Measurements from ENCODE around the gene SPART.
"Not testable (repeated sequence)": the region's sequence is repeated elsewhere in the genome, so short reads cannot be mapped to it uniquely, and the experiment has no call there.

The SPART gene

GRCh38 chr13:36310417-36311108 lies 35.6 kb downstream of the SPART start:
- DNase-seq, result no peak

- DNase-seq, result no peak
These were observed 43.9 kb downstream of the SPART start for GRCh38 chr13:36302289-36302688.

GRCh38 chr13:36299469-36299868 lies 46.7 kb downstream of the SPART start:
- not testable (repeated sequence) for DNase-seq

GRCh38 chr13:36298535-36299068 lies 47.6 kb downstream of the SPART start:
- DNase-seq, result no peak

GRCh38 chr13:36297366-36298338 lies 48.5 kb downstream of the SPART start, which contains the start of gene CCDC169:
Gene CCDC169, minus strand, starts transcription at chr13:36297814. Its CDS starts 95 bp downstream, at chr13:36297719.
- DNase-seq, result peak; percentile 86

GRCh38 chr13:36294096-36294495 lies 52.1 kb downstream of the SPART start:
- DNase-seq, result no peak

- no peak for DNase-seq
These were observed 52.7 kb downstream of the SPART start for GRCh38 chr13:36293497-36293896.

- no peak for DNase-seq
These were observed 57.3 kb downstream of the SPART start for GRCh38 chr13:36288794-36289391.

- DNase-seq, result no peak
These were observed 60.2 kb downstream of the SPART start for GRCh38 chr13:36286006-36286405.

GRCh38 chr13:36282821-36283432 lies 63.3 kb downstream of the SPART start:
- no peak for DNase-seq

- no peak for DNase-seq
These were observed 70.8 kb downstream of the SPART start for GRCh38 chr13:36275190-36276002.

GRCh38 chr13:36273431-36273830 lies 72.8 kb downstream of the SPART start:
- DNase-seq, result no peak

GRCh38 chr13:36261976-36262375 lies 84.2 kb downstream of the SPART start:
- no peak for DNase-seq

GRCh38 chr13:36261011-36261410 lies 85.2 kb downstream of the SPART start:
- no peak for DNase-seq

- no peak for DNase-seq
These were observed 86.6 kb downstream of the SPART start for GRCh38 chr13:36259361-36260137.

- no peak for DNase-seq
These were observed 87.4 kb downstream of the SPART start for GRCh38 chr13:36258831-36259230.
